ENCODE data around the gene LRRC49.
"Not testable (repeated sequence)": the region's sequence is repeated elsewhere in the genome, so short reads cannot be mapped to it uniquely, and the experiment has no call there.

LRRC49 gene

GRCh38 chr15:71004506-71004905 is 111.9 kb downstream of the LRRC49 start:
- DNase-seq: not testable (repeated sequence)

GRCh38 chr15:71005895-71006294 is 113.3 kb downstream of the LRRC49 start:
- DNase-seq: no peak

- DNase-seq: no peak
Measured at GRCh38 chr15:71008250-71008870, 115.7 kb downstream of the LRRC49 start.

- DNase-seq: no peak
Measured at GRCh38 chr15:71010472-71010871, 117.8 kb downstream of the LRRC49 start.

- no peak for DNase-seq
Measured at GRCh38 chr15:71010997-71011396, 118.4 kb downstream of the LRRC49 start.

GRCh38 chr15:71011503-71012155 is 119.0 kb downstream of the LRRC49 start:
- no peak for DNase-seq

GRCh38 chr15:71013446-71013845 is 120.8 kb downstream of the LRRC49 start:
- DNase-seq: no peak

- no peak for DNase-seq
Measured at GRCh38 chr15:71015342-71015741, 122.7 kb downstream of the LRRC49 start.

- DNase-seq: not testable (repeated sequence)
Measured at GRCh38 chr15:71031232-71031631, 138.6 kb downstream of the LRRC49 start.

GRCh38 chr15:71035478-71035877 is 142.9 kb downstream of the LRRC49 start:
- not testable (repeated sequence) for DNase-seq

GRCh38 chr15:71042356-71042922 is 149.8 kb downstream of the LRRC49 start:
- no peak for DNase-seq

GRCh38 chr15:71043373-71043772 is 150.7 kb downstream of the LRRC49 start:
- no peak for DNase-seq

GRCh38 chr15:71044006-71044405 is 151.4 kb downstream of the LRRC49 start:
- DNase-seq: no peak

GRCh38 chr15:71046146-71046545 is 153.5 kb downstream of the LRRC49 start:
- not testable (repeated sequence) for DNase-seq

- DNase-seq: no peak
Measured at GRCh38 chr15:71048913-71049675, 156.5 kb downstream of the LRRC49 start.

- DNase-seq: no peak
Measured at GRCh38 chr15:71049706-71050422, 157.2 kb downstream of the LRRC49 start.

- no peak for DNase-seq
Measured at GRCh38 chr15:71050461-71050860, 157.8 kb downstream of the LRRC49 start.

GRCh38 chr15:71051539-71051938 is 158.9 kb downstream of the LRRC49 start:
- no peak for DNase-seq

- no peak for DNase-seq
Measured at GRCh38 chr15:71052356-71052755, 159.7 kb downstream of the LRRC49 start.

- DNase-seq: no peak
Measured at GRCh38 chr15:71054286-71054952, 161.8 kb downstream of the LRRC49 start.

GRCh38 chr15:71055461-71055860 is 162.8 kb downstream of the LRRC49 start:
- DNase-seq: no peak

GRCh38 chr15:71056111-71056510 is 163.5 kb downstream of the LRRC49 start:
- DNase-seq: no peak

Data from activated gamma-delta T cell treated with Interleukin-2 at 50 U/mL for 16 hours (primary cell).